SIG-M5 (cell line): ENCODE measurements around the gene PIK3R5.

Experiments
- DNase-seq: peaks from one replicate; lab custom pipeline; 2025; lab: John Stamatoyannopoulos, UW

Gene PIK3R5

GRCh38 chr17:8952191-8952590 is 13.3 kb downstream of the PIK3R5 start:
- no peak for DNase-seq

- no peak for DNase-seq
Measured at GRCh38 chr17:8951206-8951605, 14.3 kb downstream of the PIK3R5 start.

- DNase-seq = no peak
Measured at GRCh38 chr17:8949061-8949661, 16.3 kb downstream of the PIK3R5 start.

DNA sequence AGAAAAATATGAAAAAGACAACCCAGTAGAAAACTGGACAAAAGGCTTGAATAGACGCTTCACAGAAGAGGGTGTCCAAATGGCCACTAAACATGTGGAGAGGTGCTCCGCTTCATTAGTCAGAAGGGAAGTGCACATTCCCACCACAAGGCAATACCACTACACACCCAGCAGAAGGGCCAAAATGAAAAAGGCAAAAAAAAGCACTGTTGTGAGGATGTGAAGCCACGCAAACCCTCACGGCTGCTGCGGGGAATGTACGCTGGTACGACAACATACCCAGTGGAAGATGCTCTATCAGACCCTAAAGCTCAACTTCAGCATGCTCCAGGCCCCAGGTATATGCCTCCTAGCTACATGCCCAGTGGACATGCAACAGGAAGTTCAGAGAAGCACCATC is 17.0 kb downstream of the PIK3R5 start:
- no peak for DNase-seq

DNA sequence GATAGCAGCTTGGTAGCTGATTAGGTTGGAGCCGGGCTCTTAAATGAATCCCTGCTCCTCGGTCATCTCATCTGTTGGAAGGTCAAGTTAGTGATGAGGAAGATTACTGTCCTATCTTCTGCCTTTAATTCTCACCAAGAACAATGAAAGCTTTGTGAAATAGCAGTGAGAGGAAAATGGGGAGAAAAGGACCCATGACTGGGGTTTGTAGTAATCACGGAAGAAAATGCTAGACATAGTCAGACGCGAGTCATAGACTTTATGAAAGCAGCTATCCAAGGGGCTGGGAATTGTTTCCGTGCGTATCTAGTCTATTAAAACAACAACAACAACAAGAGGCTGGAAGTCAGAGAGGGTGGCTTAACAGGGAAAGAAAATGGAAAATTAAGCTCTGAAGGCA is 18.3 kb downstream of the PIK3R5 start:
- no peak for DNase-seq

GRCh38 chr17:8946476-8946875 is 19.0 kb downstream of the PIK3R5 start:
- no peak for DNase-seq

DNA sequence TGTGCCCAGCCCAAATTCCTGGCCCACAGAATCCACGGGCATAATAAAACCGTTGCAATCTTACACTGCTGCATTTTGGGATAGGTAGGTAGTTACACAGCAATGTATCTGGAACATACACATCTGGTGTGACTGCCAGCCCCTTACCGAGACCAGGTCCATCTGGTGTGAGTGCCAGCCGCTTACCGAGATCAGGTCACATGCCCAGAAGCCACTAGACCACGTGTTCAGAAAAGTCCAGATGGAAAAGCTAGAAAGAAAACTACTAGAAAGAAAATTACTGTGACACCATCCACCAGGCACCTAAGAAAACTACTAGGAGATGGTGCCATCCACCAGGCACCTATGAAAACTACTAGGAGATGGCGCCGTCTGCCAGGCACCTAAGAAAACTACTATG is 19.4 kb downstream of the PIK3R5 start:
- no peak for DNase-seq

GRCh38 chr17:8944748-8945147 is 20.8 kb downstream of the PIK3R5 start:
- DNase-seq = no peak

DNA sequence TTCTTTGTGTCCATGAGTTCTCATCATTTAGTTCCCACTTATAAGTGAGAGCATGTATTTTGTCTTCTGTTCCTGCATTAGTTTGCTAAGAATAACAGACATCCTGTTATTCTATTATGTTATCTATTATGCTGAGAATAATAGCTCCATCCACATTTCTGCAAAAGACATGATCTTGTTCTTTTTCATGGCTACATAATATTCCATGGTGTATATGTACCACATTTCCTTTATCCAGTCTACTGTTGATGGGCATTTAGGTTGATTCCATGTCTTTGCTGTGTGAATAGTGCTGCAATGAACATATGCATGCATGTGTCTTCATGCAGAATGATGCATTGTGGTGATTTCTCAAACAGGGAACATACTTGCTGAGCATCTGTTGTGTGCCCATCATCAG is 21.4 kb downstream of the PIK3R5 start:
- DNase-seq = no peak

DNA sequence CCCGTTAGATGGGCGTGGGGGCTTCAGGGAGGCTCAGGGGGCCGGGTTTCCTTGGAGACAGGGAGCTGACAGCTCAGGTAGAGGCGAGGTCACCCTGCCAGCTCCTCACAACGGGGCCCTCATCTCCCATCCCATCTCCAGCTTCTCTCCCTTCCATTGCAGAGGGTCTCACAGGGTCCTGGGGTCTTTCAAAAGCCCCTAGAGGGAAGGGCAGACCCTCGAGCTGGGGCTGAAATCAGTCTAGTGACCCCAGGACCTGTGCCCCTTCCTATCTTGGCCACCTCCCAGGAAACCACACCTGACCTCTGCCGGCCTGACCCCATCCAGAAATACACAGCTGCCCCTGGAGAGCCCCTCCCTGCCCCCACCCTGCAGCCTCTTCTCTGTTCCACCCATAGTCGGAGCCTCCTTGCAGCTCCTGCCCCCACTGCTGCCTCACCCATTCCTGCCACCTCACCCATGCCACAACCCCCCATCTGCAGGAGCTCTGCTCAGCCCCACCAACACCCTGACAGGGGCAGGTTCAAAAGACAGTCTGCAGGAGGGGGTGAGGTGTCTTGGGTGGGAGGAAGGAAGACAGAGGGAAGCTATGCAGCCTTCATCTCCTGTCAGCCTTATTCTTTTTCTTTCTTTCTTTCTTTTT is 23.4 kb downstream of the PIK3R5 start:
- DNase-seq = no peak

DNA sequence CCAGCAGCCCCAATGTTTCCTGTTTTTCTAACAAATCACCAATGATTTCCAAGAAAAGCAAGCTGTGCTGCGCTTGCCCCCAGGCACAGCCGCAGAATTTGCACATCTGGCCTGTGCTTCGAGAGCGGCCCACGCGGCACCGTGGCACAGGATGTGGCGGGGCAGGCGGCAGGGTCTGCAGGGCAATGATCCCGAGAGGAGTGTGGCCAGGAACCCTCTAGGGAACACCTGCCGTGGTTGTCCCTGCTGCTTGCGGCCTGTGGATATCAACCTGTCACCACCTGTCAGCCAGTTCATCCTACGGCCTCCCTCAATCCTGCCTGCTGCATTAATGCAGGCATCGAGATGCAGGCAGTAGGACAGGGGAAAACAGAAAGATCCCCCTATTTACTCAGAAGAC is 24.0 kb downstream of the PIK3R5 start:
- no peak for DNase-seq

DNA sequence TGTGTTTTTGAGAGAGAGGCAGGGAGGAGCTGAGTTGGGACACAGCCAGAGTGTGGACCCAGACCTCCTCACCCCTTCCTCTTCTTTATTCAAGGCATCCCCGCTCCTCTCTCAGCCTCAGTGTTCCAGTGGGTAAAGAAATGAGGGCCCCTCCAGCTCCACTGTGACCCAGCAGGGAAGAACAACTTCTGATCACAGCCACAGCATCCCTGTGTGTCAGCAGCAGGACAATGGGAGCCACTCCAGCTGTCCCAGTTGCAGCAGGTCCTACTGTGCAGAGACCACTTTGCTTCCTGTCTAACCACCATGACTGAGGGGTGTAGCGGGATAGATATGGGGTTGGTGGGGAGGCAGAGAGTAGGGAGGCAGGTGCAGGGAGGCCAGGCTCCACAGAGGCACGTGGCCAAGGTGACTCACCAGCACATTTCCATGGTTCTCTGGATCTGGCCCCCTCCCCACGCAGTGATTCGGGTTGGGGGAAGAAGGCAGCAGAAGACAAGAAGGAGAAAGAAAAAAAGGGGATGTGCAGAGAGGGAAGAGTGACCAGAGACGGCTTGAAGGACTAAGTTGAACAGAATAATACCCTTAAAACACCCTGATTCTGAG is 24.5 kb downstream of the PIK3R5 start:
- DNase-seq = no peak

GRCh38 chr17:8939496-8940334 is 25.8 kb downstream of the PIK3R5 start:
- no peak for DNase-seq

GRCh38 chr17:8938933-8939332 is 26.6 kb downstream of the PIK3R5 start:
- no peak for DNase-seq

DNA sequence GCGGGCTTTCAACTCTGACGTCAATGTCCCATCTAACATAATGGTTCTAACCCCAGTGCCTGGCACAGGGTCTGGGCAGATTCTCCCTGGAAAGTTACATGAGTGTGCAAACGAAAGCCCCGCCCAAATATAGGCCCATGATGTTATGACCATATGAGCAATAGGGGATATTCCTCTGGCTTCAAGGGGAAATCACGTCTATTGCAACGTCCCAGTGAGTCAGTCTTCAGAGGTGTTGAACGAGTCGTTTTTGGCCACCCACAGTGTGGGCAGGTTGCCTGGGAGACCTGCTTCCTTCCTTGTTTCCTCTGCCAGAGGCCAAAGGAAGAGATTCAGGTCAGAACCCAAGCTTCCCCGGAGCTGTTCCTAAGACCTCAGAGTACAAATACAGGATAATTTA is 30.3 kb downstream of the PIK3R5 start:
- no peak for DNase-seq

GRCh38 chr17:8934346-8934745 is 31.2 kb downstream of the PIK3R5 start:
- DNase-seq = no peak

DNA sequence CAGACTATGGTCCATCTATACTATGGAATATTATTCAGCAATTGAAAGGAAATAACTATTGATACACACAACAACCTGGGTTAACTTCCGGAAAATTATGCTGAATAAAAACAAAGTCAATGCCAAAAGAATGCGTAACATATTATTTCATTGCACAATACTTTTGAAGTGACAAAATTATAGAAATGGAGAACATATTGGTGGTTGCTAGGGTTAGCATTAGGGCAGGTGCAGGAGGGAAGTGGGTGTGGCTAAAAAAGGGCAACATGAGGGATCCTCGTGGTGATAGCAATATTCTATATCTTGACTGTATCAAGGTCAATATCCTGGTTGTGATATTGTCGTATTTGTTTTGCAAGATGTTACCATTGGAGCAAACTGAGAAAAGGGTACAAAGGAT is 34.9 kb downstream of the PIK3R5 start:
- no peak for DNase-seq

DNA sequence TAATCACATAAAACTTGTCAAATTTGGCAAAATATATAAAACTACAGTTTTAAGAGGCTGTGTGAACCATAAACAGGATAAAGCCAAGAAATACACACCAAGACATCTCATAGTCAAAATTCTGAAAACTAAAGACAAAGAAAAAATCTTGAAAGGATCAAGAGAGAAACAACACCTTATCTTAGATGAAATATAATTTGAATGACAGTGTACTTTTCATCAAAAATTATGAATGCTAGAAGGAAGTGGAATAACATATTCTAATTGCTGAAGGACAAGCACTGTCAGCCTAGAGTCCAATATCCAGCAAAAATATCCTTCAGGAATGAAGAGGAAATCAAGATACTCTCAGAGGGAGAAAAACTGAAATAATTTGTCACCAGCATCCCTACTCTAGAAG is 37.2 kb downstream of the PIK3R5 start:
- DNase-seq = no peak

DNA sequence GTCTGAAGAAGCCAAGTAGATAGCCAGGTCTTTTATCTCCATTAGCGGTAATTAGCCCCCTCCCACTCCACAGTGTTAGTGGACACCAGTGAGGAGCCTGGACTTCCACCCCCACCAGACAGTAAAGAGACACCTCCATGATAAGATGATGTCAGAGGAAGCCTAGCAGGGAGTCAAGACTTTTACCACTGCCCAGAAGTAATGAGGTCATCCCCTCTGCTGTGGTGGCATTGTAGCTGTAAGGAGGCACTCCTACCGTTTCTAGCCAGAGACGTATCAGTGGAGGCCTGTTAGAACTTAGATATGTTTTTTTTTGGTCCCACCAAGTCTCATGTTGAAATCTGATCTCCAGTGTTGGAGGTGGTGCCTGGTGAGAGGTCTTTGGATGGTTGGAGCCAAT is 38.1 kb downstream of the PIK3R5 start:
- DNase-seq = no peak

- no peak for DNase-seq
Measured at GRCh38 chr17:8925808-8926207, 39.7 kb downstream of the PIK3R5 start.

GRCh38 chr17:8925141-8925540 is 40.4 kb downstream of the PIK3R5 start:
- no peak for DNase-seq

- DNase-seq = no peak
Measured at GRCh38 chr17:8924595-8924994, 40.9 kb downstream of the PIK3R5 start.

DNA sequence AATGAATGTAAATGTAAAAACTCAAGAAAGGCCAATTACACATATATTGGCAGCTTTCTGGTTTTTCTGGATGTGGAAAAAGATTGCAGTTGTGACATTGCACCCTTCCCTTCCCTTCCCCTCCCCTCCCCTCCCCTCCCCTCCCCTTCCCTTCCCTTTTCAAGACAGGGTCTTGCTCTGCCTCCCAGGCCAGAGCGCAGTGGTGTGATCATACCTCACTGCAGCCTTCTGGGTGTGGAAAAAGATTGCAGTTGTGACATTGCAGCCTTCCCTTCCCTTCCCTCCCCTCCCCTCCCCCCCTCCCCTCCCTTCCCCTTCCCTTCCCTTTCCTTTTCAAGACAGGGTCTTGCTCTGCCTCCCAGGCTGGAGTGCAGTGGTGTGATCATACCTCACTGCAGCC is 41.7 kb downstream of the PIK3R5 start:
- DNase-seq = no peak
